Uterus (tissue), 2 donors: ENCODE measurements around the gene PDHB.

ENCODE experiments used
- CTCF ChIP-seq, 4 experiments: fragments of 200-600 bp in 2 of 4; fragments of 450-650 bp in 2 of 4; sonication (generic) in 2 of 4; IDR thresholded peaks; one replicate each; pipeline ENCODE4 v1.5.1; 2016 to 2019; ENCODE audit warnings: antibody characterized with exemption in 4 of 4, mild to moderate bottlenecking in 2 of 4, moderate library complexity in 1 of 4
- POLR2A ChIP-seq, 2 donors: fragments of 450-650 bp; IDR thresholded peaks; one replicate each; pipeline ENCODE4 v1.6.1; 2016; ENCODE audit warnings: antibody characterized with exemption in 2 of 2, mild to moderate bottlenecking in 1 of 2, moderate library complexity in 1 of 2

DNA sequence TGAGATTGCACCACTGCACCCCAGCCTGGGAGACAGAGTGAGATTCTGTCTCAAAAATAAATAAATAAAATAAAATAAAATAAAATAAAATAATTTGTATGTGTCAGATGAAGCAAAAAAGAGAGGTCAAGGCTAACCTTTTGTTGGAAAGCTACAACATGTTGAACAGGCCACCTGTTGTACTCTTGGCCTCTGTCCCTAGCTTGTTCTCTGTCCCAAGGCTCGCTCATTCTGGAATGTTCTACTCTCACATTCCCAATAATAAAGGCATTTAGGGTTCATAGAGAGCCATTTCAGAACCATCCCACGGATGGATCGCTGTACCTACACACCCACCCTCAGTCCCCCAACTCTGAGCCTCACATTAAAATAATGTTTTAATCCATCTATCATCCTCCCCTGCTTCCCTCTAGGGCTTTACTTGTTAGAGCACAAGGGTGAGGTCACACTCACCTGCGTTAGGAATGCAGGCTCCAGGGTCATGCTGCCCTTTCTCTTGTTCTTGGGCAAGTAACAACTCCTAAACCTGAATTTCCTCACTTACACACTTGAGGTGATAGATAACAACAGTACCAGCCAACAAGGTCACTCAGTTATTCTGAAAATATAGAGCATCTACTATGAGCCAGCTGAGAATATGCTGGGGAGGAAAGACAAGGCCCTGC, 33.4 kb upstream of the PDHB start:
- no peak for TF ChIP-seq CTCF (IDR thresholded peaks at IDR 0.05)
- no peak for TF ChIP-seq POLR2A (IDR thresholded peaks at IDR 0.05)
